ENCODE data around the gene SLC39A13. TPM values are rescaled to one million over a fixed set of nuclear protein-coding genes. Genes with fewer than 3 reads are reported as not detected.

SLC39A13 gene
- total RNA-seq, 1 experiment from 2014 or later = 50.2 TPM

- Histone ChIP-seq H3K9me3 (ENCODE audit: control insufficient read depth, insufficient read depth, low read depth, low read length) (no peaks in the 10 kb centered on the region), H3K36me3 (ENCODE audit: control insufficient read depth, insufficient read depth, low read length) (no peaks in the 10 kb centered on the region), H3K27ac (ENCODE audit: low read length) (no peak overlapping the region), H3K4me1 (ENCODE audit: control insufficient read depth, insufficient read depth, low read length) (no peaks in the 10 kb centered on the region), H3K27me3 (ENCODE audit: control insufficient read depth, insufficient read depth, low read length) (no peaks in the 10 kb centered on the region), H3K4me3 (ENCODE audit: low read depth in 2 of 2, low read length in 2 of 2) (no peak overlapping the region)
- in situ Hi-C loops (cut with HindIII; ENCODE audit: low pct_unique_long_range_greater_than_20kb, low sequenced_read_pairs) (no loop called here), intact Hi-C loops (cut with micrococcal nuclease; ENCODE audit: unreplicated experiment) (no loop called here)
- no TSS peak for BruUV-seq (replicated peaks)
- no peak for DNase-seq (ENCODE audit: low read depth, low spot score)
- TF ChIP-seq REST (IDR thresholded peaks at IDR 0.05; ENCODE audit: insufficient read depth in 1 of 2, low read depth in 2 of 2, low read length in 1 of 2) = no peak
- no peak for TF ChIP-seq POLR2AphosphoS5 (IDR thresholded peaks at IDR 0.05; ENCODE audit: low read depth, low read length)
- TF ChIP-seq CTCF (IDR thresholded peaks at IDR 0.05) = no peak
- ATAC-seq = no peak
- POLR2A ChIA-PET = interaction anchor here (0.6 kb wide), 1 partner anchor 455 kb away, joined by 5 read pairs; no protein-coding TSS in a partner anchor
- CTCF ChIA-PET = no interaction called here
Observed at GRCh38 chr11:47440054-47440476, 31.7 kb downstream of the SLC39A13 start.

- Histone ChIP-seq H3K36me3 (ENCODE audit: control insufficient read depth, insufficient read depth, low read length) (no peaks in the 10 kb centered on the region), H3K27ac (ENCODE audit: low read length) (no peak overlapping the region), H3K9me3 (ENCODE audit: control insufficient read depth, insufficient read depth, low read depth, low read length) (no peaks in the 10 kb centered on the region), H3K4me1 (ENCODE audit: control insufficient read depth, insufficient read depth, low read length) (no peaks in the 10 kb centered on the region), H3K4me3 (ENCODE audit: low read depth in 2 of 2, low read length in 2 of 2) (no peak overlapping the region), H3K27me3 (ENCODE audit: control insufficient read depth, insufficient read depth, low read length) (no peaks in the 10 kb centered on the region)
- ATAC-seq (no peak), DNase-seq (ENCODE audit: low read depth, low spot score) (no peak)
- TF ChIP-seq POLR2AphosphoS5 (IDR thresholded peaks at IDR 0.05; ENCODE audit: low read depth, low read length) (no peak), SIN3A (IDR thresholded peaks at IDR 0.05; ENCODE audit: borderline replicate concordance, insufficient read depth, low read depth, low read length) (no peak), TCF7L2 (IDR thresholded peaks at IDR 0.05; ENCODE audit: low read depth, low read length) (no peak)
- BruUV-seq (replicated peaks) = no TSS peak
- in situ Hi-C loops (cut with HindIII; ENCODE audit: low pct_unique_long_range_greater_than_20kb, low sequenced_read_pairs) = no loop called here
- intact Hi-C loops (cut with micrococcal nuclease; ENCODE audit: unreplicated experiment) = no loop called here
- ChIA-PET POLR2A (no interaction called here), CTCF (no interaction called here)
Observed at GRCh38 chr11:47441421-47441820, 33.0 kb downstream of the SLC39A13 start.

- no peaks in the 10 kb centered on the region for H3K4me1 ChIP-seq (ENCODE audit: control insufficient read depth, insufficient read depth, low read length)
- no peak for ATAC-seq
- BruUV-seq (replicated peaks) = no TSS peak
- in situ Hi-C loops (cut with HindIII; ENCODE audit: low pct_unique_long_range_greater_than_20kb, low sequenced_read_pairs) (no loop called here), intact Hi-C loops (cut with micrococcal nuclease; ENCODE audit: unreplicated experiment) (no loop called here)
- no peak overlapping the region for H3K27ac ChIP-seq (ENCODE audit: low read length)
- DNase-seq (ENCODE audit: low read depth, low spot score) = no peak
- H3K27me3 ChIP-seq (ENCODE audit: control insufficient read depth, insufficient read depth, low read length) = no peaks in the 10 kb centered on the region
- no peaks in the 10 kb centered on the region for H3K36me3 ChIP-seq (ENCODE audit: control insufficient read depth, insufficient read depth, low read length)
- ChIA-PET CTCF (no interaction called here), POLR2A (no interaction called here)
- H3K9me3 ChIP-seq (ENCODE audit: control insufficient read depth, insufficient read depth, low read depth, low read length) = no peaks in the 10 kb centered on the region
- no peak for TF ChIP-seq CTCF (IDR thresholded peaks at IDR 0.05)
- no peak overlapping the region for H3K4me3 ChIP-seq (ENCODE audit: low read depth in 2 of 2, low read length in 2 of 2)
Observed at GRCh38 chr11:47442514-47442913, 34.1 kb downstream of the SLC39A13 start.
